ENCODE results near the gene MAN1C1. TPM values are rescaled to one million over a fixed set of nuclear protein-coding genes. Genes with fewer than 3 reads are reported as not detected.

Gene MAN1C1
- total RNA-seq, 1 experiment from 2014 or later, result 0.11 TPM

GRCh38 chr1:25615563-25616094, 962 bp upstream of the MAN1C1 start:
- Histone ChIP-seq H3K27me3 (ENCODE audit: low read length) (no peaks in the 10 kb centered on the region), H3K36me3 (ENCODE audit: low read depth, low read length) (no peaks in the 10 kb centered on the region), H3F3A (ENCODE audit: low read length, unreplicated experiment) (no peaks in the 10 kb centered on the region), H4K20me1 (ENCODE audit: low read length) (no peaks in the 10 kb centered on the region), H3K9ac (ENCODE audit: low read length) (no peak overlapping the region), H3K9me3 (ENCODE audit: low read length) (no peaks in the 10 kb centered on the region), H3K4me3 (ENCODE audit: low read length) (peak overlapping the region; percentile 75), H3K4me1 (ENCODE audit: insufficient read depth, low read length) (peaks cover 19% of the 10 kb centered on the region), H2AFZ (ENCODE audit: low read length) (peak overlapping the region; percentile 88), H3K79me2 (ENCODE audit: low read length) (no peaks in the 10 kb centered on the region), H3K9me2 (replicated peaks; ENCODE audit: low read length) (no peaks in the 10 kb centered on the region), H3K27ac (ENCODE audit: low read length) (no peak overlapping the region), H3K4me2 (ENCODE audit: low read length) (peak overlapping the region; percentile 89)
- CTCF ChIA-PET, result interaction anchor here (0.5 kb wide), 1 partner anchor 374 kb away, joined by 4 read pairs; no protein-coding TSS in a partner anchor
- POLR2A ChIA-PET (ENCODE audit: unreplicated experiment), result no interaction called here
- BruUV-seq (replicated peaks), result no TSS peak
- DNase-seq (no peak), ATAC-seq (peak; percentile 12)
- TF ChIP-seq EZH2phosphoT487 (IDR thresholded peaks at IDR 0.05; ENCODE audit: borderline replicate concordance, low read length) (no peak), EZH2 (IDR thresholded peaks at IDR 0.05; ENCODE audit: low read length, unreplicated experiment) (no peak), CTCF (conservative IDR thresholded peaks at IDR 0.05; ENCODE audit: low read depth, low read length) (no peak)
- intact Hi-C loops (cut with micrococcal nuclease), result no loop called here

- H3K4me3 ChIP-seq (ENCODE audit: low read length), result peak overlapping the region; percentile 74
- no peaks in the 10 kb centered on the region for H3K9me3 ChIP-seq (ENCODE audit: low read length)
- TF ChIP-seq CTCF (conservative IDR thresholded peaks at IDR 0.05; ENCODE audit: low read depth, low read length) (no peak), EZH2 (IDR thresholded peaks at IDR 0.05; ENCODE audit: low read length, unreplicated experiment) (no peak), EZH2phosphoT487 (IDR thresholded peaks at IDR 0.05; ENCODE audit: borderline replicate concordance, low read length) (no peak)
- H3K9me2 ChIP-seq (replicated peaks; ENCODE audit: low read length), result no peaks in the 10 kb centered on the region
- H4K20me1 ChIP-seq (ENCODE audit: low read length), result no peaks in the 10 kb centered on the region
- H2AFZ ChIP-seq (ENCODE audit: low read length), result peak overlapping the region; percentile 89
- ATAC-seq (no peak; the same call in 1 of the 2 replicates), DNase-seq (no peak)
- ChIA-PET CTCF (no interaction called here), POLR2A (ENCODE audit: unreplicated experiment) (no interaction called here)
- H3K4me2 ChIP-seq (ENCODE audit: low read length), result peak overlapping the region; percentile 96
- no TSS peak for BruUV-seq (replicated peaks)
- peaks cover 7% of the 10 kb centered on the region; the same call in 1 of the 2 replicates for H3K27me3 ChIP-seq (ENCODE audit: low read length)
- H3K79me2 ChIP-seq (ENCODE audit: low read length), result no peaks in the 10 kb centered on the region
- no peaks in the 10 kb centered on the region for H3K36me3 ChIP-seq (ENCODE audit: low read depth, low read length)
- H3K9ac ChIP-seq (ENCODE audit: low read length), result no peak overlapping the region
- H3F3A ChIP-seq (ENCODE audit: low read length, unreplicated experiment), result no peaks in the 10 kb centered on the region
- intact Hi-C loops (cut with micrococcal nuclease), result no loop called here
- peaks cover 17% of the 10 kb centered on the region for H3K4me1 ChIP-seq (ENCODE audit: insufficient read depth, low read length)
- H3K27ac ChIP-seq (ENCODE audit: low read length), result no peak overlapping the region
Observed at GRCh38 chr1:25616987-25617624, 515 bp downstream of the MAN1C1 start.
